Coronary artery (tissue), 2 donors: Measurements from ENCODE around the gene EPHB2.

ENCODE experiments used
- DNase-seq: peaks from one replicate; pipeline ENCODE4 v3.0.0-alpha.2; 2017; ENCODE audit warnings: low spot score
- H3K27ac ChIP-seq, 2 donors: fragments of 200-600 bp; sonication (generic); one replicate each; pipeline ENCODE4 v1.5.1; 2016 to 2019
- H3K4me3 ChIP-seq: fragments of 200-600 bp; sonication (generic); 2 replicates; pipeline ENCODE4 v1.5.1; 2016; ENCODE audit warnings: mild to moderate bottlenecking, moderate library complexity
- TF ChIP-seq, protein P1 (sequence below): fragments of 200-600 bp; sonication (generic); IDR thresholded peaks from one replicate; pipeline ENCODE4 v1.5.1; 2019; ENCODE audit warnings: antibody characterized with exemption

EPHB2 gene

DNA sequence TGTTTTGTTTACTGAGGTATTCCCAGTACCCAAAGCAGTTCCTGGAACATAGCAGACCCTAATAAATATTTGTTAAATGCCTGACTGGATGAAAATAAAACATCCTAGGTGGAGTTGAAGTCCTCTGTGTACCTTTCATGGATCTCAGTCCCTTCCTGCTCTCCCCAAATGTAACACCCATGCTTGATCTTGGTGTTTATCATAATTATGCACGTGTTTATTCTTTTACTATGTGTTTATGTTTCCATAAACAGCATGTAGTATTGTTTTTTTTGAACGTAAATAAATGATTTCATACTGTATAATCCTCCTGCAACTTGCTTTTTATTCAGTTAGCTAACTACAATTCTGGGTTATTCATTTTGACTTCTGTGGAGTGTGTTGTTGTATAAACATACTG lies 257.2 kb downstream of the EPHB2 start:
- Histone ChIP-seq H3K27ac (no peak overlapping the region), H3K4me3 (no peak overlapping the region)
- no peak for DNase-seq
- TF ChIP-seq, protein P1, sequence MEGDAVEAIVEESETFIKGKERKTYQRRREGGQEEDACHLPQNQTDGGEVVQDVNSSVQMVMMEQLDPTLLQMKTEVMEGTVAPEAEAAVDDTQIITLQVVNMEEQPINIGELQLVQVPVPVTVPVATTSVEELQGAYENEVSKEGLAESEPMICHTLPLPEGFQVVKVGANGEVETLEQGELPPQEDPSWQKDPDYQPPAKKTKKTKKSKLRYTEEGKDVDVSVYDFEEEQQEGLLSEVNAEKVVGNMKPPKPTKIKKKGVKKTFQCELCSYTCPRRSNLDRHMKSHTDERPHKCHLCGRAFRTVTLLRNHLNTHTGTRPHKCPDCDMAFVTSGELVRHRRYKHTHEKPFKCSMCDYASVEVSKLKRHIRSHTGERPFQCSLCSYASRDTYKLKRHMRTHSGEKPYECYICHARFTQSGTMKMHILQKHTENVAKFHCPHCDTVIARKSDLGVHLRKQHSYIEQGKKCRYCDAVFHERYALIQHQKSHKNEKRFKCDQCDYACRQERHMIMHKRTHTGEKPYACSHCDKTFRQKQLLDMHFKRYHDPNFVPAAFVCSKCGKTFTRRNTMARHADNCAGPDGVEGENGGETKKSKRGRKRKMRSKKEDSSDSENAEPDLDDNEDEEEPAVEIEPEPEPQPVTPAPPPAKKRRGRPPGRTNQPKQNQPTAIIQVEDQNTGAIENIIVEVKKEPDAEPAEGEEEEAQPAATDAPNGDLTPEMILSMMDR = no peak

DNA sequence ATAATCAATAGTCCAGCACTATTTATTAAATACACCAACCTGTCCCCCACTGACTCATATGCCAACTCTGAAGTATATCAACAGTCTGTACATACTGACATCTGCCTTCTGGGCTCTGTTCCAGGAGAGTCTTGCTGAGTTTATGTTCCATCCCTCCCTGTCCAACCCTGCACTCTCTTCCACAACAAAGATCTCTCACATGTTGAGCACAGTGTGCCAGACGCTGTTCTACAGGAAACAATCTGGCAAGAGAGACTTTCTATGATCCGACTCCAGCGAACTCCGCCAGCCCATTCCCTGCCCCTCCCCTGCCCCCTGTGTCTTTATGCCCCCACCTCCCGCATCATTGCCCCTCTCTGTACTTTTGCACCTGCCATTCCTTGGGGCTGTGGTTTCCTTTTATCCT lies 258.7 kb downstream of the EPHB2 start:
- H3K27ac ChIP-seq = no peak overlapping the region
- no peak overlapping the region for H3K4me3 ChIP-seq
- no peak for DNase-seq
- TF ChIP-seq, protein P1 = no peak

DNA sequence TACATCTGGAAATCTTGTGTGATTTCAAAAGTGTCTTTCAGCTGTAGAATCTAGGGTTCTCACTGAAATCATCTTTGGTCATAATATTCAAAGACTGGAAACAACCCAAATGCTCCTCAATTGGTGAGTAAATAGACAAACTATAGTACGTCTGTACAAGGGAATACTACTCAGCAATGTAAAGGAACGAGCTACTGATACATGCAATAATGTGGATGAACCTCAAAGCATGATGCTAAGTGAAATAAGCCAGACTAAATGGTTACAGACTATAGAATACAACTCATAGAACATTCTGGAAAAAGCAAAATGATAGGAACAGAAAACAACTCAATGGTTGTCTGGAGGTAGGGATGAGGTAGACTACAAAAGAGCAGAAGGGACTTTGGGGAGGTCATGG lies 259.5 kb downstream of the EPHB2 start:
- TF ChIP-seq, protein P1 = no peak
- no peak for DNase-seq

More for the DNA sequence above, 259.5 kb downstream of the EPHB2 start:
- Histone ChIP-seq H3K4me3 (no peak overlapping the region), H3K27ac (no peak overlapping the region)
